22Rv1 (cell line): ENCODE measurements around the gene MCOLN3.

Experiments used
- CTCF ChIP-seq: fragments of 450-650 bp; IDR thresholded peaks from 2 replicates; pipeline ENCODE4 v1.5.1; 2017; ENCODE audit warnings: mild to moderate bottlenecking
- ZFX ChIP-seq: fragments of 450-650 bp; IDR thresholded peaks from 2 replicates; pipeline ENCODE4 v1.6.1; 2017; ENCODE audit warnings: antibody characterized with exemption, borderline replicate concordance

- TF ChIP-seq CTCF (no peak), ZFX (no peak)
Observed at GRCh38 chr1:85024736-85025135, 23.6 kb downstream of the MCOLN3 start.
